ENCODE measurements around the gene TPRG1. TPM values are rescaled to one million over a fixed set of nuclear protein-coding genes. Genes with fewer than 3 reads are reported as not detected.

Gene TPRG1
- total RNA-seq, 2 experiments from 2014 or later: 2.1 to 2.9 TPM

DNA sequence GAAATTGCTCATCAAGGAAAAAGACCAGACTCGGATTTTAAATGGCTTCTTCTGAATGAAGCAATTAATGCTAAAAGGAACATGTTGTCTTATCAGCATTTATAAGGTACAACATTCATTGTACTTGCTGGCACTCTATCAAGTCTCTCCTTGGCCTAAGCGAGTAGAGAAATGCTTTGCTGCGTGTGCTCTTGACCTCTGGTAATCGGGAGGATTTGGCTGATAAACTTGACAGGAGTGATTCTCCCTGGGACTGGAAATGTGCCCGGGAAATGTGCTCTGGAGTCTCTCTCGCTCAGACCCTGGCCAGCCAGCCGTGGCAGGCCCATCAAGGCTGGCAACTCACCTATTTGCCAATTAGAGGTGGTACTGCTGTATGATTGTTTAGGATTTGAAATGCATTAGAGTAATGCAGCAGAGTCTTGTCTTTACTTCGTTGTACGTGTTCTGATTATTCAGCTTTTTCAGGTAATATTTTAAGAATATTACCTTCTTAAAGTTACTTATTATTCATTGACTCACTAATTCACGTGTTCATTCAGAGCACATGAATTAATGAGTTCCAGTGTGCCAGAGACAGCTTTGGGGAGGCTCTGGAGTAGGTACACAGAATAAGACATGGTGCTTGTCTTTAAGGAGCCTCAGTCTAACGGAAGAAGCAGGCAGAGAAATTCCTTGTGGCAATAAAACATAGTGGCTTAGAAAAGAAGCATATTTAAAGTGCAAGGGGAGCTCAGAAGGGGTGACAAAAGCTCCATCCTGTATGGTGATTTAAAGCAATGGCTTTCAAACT lies 48.0 kb upstream of the TPRG1 start:
- peaks cover 5 to 10% of the 10 kb centered on the region in 2 experiments for H3K9me3 ChIP-seq (ENCODE audit: control insufficient read depth in 1 of 2, insufficient read depth in 1 of 2, low read length in 2 of 2)
- peaks cover 10% of the 10 kb centered on the region for H3K4me1 Mint-ChIP-seq (ENCODE audit: low read depth)
- ChIA-PET CTCF (interaction anchor here (0.8 to 0.9 kb wide), 2 partner anchors 15 to 1805 kb away, joined by 3 read pairs; no protein-coding TSS in a partner anchor), POLR2A (interaction anchor here (4.1 kb wide), 1 partner anchor 8 kb away, joined by 23 read pairs; no protein-coding TSS in a partner anchor)
- no peaks in the 10 kb centered on the region for H3K36me3 Mint-ChIP-seq (ENCODE audit: low read depth)
- no peak overlapping the region for H3K27ac Mint-ChIP-seq
- DNase-seq (no peak), ATAC-seq (ENCODE audit: poor library complexity) (no peak)
- peaks cover 12% of the 10 kb centered on the region for H3K4me1 ChIP-seq (ENCODE audit: insufficient read depth, low read length)
- H3K36me3 ChIP-seq (ENCODE audit: insufficient read depth, low read length): no peaks in the 10 kb centered on the region
- H3K9me3 Mint-ChIP-seq: peaks cover 4% of the 10 kb centered on the region
- no peak overlapping the region for H3K27ac ChIP-seq (ENCODE audit: low read depth in 1 of 2, low read length in 2 of 2)
- intact Hi-C loops (cut with DNase I, micrococcal nuclease): no loop called here
- H3K4me3 ChIP-seq (ENCODE audit: low read length): peak overlapping the region; percentile 4
- H3K27me3 ChIP-seq (ENCODE audit: control insufficient read depth in 1 of 2, insufficient read depth in 2 of 2, low read length in 2 of 2): no peaks in the 10 kb centered on the region
- H3K4me3 Mint-ChIP-seq: no peak overlapping the region
- no peaks in the 10 kb centered on the region for H3K27me3 Mint-ChIP-seq
- TF ChIP-seq, protein P1, sequence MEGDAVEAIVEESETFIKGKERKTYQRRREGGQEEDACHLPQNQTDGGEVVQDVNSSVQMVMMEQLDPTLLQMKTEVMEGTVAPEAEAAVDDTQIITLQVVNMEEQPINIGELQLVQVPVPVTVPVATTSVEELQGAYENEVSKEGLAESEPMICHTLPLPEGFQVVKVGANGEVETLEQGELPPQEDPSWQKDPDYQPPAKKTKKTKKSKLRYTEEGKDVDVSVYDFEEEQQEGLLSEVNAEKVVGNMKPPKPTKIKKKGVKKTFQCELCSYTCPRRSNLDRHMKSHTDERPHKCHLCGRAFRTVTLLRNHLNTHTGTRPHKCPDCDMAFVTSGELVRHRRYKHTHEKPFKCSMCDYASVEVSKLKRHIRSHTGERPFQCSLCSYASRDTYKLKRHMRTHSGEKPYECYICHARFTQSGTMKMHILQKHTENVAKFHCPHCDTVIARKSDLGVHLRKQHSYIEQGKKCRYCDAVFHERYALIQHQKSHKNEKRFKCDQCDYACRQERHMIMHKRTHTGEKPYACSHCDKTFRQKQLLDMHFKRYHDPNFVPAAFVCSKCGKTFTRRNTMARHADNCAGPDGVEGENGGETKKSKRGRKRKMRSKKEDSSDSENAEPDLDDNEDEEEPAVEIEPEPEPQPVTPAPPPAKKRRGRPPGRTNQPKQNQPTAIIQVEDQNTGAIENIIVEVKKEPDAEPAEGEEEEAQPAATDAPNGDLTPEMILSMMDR (IDR thresholded peaks at IDR 0.05): no peak

DNA sequence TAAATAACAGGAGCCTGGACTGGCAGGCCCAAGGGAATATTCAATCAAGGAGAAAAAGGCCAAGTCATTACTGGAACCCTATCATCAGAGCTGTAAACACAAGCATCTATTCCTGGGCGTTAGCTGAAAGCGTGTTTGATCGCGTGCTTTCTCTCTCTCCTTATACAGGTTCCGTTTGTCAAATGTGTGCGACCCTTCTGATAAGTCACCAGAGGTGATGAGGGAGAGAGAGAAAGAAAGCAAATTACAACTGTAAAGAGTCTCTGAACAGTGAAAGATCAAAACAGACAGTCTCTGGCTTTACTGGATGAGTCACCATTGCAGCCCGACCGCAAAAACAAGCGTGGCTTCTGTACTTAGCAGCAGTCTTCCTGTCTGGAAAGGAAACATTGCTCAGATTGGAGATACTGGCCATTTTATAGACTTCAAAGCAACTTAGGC lies 39.5 kb upstream of the TPRG1 start:
- Histone ChIP-seq H3K9me3 (ENCODE audit: control insufficient read depth in 1 of 2, insufficient read depth in 1 of 2, low read length in 2 of 2) (no peaks in the 10 kb centered on the region), H3K36me3 (ENCODE audit: insufficient read depth, low read length) (no peaks in the 10 kb centered on the region), H3K27me3 (ENCODE audit: control insufficient read depth in 1 of 2, insufficient read depth in 2 of 2, low read length in 2 of 2) (no peaks in the 10 kb centered on the region), H3K4me1 (ENCODE audit: insufficient read depth, low read length) (peaks cover 27% of the 10 kb centered on the region), H3K27ac (ENCODE audit: low read depth in 1 of 2, low read length in 2 of 2) (peak overlapping the region; percentile 30 to 74), H3K4me3 (ENCODE audit: low read length) (peak overlapping the region; percentile 10)
- intact Hi-C loops (cut with DNase I, micrococcal nuclease): loop anchor here (2.0 to 10.0 kb wide), 2 partner anchors 193 kb away; no protein-coding TSS in a partner anchor
- CTCF ChIA-PET: interaction anchor here (0.5 to 1.4 kb wide), 8 partner anchors 11 to 1394 kb away, joined by 3 to 6 read pairs (median 5); no protein-coding TSS in a partner anchor
- POLR2A ChIA-PET: interaction anchor here (0.6 to 2.8 kb wide), 8 partner anchors 10 to 1393 kb away, joined by 3 to 23 read pairs (median 4); partner anchors contain the start of gene BCL6
- H3K27me3 Mint-ChIP-seq: no peaks in the 10 kb centered on the region
- DNase-seq: peak; percentile 36 to 93 (median 72)
- H3K27ac Mint-ChIP-seq: peak overlapping the region; percentile 97
- peak overlapping the region; percentile 56 for H3K4me3 Mint-ChIP-seq
- peak; percentile 96 for ATAC-seq (ENCODE audit: poor library complexity)
- peaks cover 23% of the 10 kb centered on the region for H3K4me1 Mint-ChIP-seq (ENCODE audit: low read depth)
- H3K36me3 Mint-ChIP-seq (ENCODE audit: low read depth): no peaks in the 10 kb centered on the region
- TF ChIP-seq, protein P1 (IDR thresholded peaks at IDR 0.05): no peak
- peaks cover 4% of the 10 kb centered on the region for H3K9me3 Mint-ChIP-seq

DNA sequence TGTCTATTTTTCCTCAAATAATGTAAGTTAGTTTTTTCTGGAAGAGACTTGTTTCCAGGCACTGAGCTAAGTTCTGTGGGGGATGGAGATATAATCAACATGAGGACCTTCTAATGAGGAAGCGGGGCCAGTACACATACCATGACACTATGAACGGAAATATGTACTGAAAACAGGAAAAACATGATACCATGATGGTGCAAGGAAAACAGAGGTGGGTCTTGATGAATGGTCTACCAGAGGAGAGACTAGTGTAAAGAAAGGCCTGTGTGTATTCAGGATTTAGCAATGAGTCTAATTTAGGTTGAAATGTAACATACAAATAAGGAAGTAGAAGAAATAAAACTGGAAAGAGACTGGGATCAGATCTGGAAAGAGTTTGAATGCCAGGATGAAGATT lies 38.9 kb upstream of the TPRG1 start:
- peaks cover 4% of the 10 kb centered on the region for H3K9me3 Mint-ChIP-seq
- TF ChIP-seq, protein P1 (IDR thresholded peaks at IDR 0.05): no peak
- H3K27me3 ChIP-seq (ENCODE audit: control insufficient read depth in 1 of 2, insufficient read depth in 2 of 2, low read length in 2 of 2): no peaks in the 10 kb centered on the region
- H3K27ac ChIP-seq (ENCODE audit: low read depth in 1 of 2, low read length in 2 of 2): peak overlapping the region; percentile 57 to 74
- ATAC-seq (ENCODE audit: poor library complexity) (no peak), DNase-seq (no peak)
- peak overlapping the region; percentile 97 for H3K27ac Mint-ChIP-seq
- no peak overlapping the region for H3K4me3 ChIP-seq (ENCODE audit: low read length)
- H3K4me1 Mint-ChIP-seq (ENCODE audit: low read depth): peaks cover 23% of the 10 kb centered on the region
- POLR2A ChIA-PET: interaction anchor here (0.6 to 2.8 kb wide), 8 partner anchors 11 to 1393 kb away, joined by 3 to 23 read pairs (median 4); partner anchors contain the start of gene BCL6
- H3K9me3 ChIP-seq (ENCODE audit: control insufficient read depth in 1 of 2, insufficient read depth in 1 of 2, low read length in 2 of 2): no peaks in the 10 kb centered on the region
- H3K36me3 ChIP-seq (ENCODE audit: insufficient read depth, low read length): no peaks in the 10 kb centered on the region
- intact Hi-C loops (cut with DNase I, micrococcal nuclease): loop anchor here (2.0 to 10.0 kb wide), 2 partner anchors 192 kb away; no protein-coding TSS in a partner anchor
- no peaks in the 10 kb centered on the region for H3K27me3 Mint-ChIP-seq
- H3K36me3 Mint-ChIP-seq (ENCODE audit: low read depth): no peaks in the 10 kb centered on the region
- CTCF ChIA-PET: interaction anchor here (0.6 to 1.4 kb wide), 4 partner anchors 10 to 1394 kb away, joined by 3 to 4 read pairs (median 4); no protein-coding TSS in a partner anchor
- H3K4me1 ChIP-seq (ENCODE audit: insufficient read depth, low read length): peaks cover 27% of the 10 kb centered on the region
- H3K4me3 Mint-ChIP-seq: no peak overlapping the region
